HL-60/S4 (cell line): ENCODE data around the gene DOK7.

Source experiments
- in situ Hi-C: fragments of 300-500 bp; cut with MboI; formaldehyde crosslinking; loops from 2 replicates; pipeline ENCODE4 v1.14.3; 2022; ENCODE audit warnings: low sequenced_read_pairs

DOK7 gene

GRCh38 chr4:3462790-3463415, at the start of gene DOK7:
TSS of gene DOK7 (plus strand) at chr4:3463306. CDS start at chr4:3463376, 70 bp downstream.
- in situ Hi-C loops, result loop anchor here (25.0 kb wide), 1 partner anchor 351 kb away; no protein-coding TSS in a partner anchor

- in situ Hi-C loops, result no loop called here
Measured at GRCh38 chr4:3413675-3414420, 49.3 kb upstream of the DOK7 start.

GRCh38 chr4:3414421-3415279, 48.5 kb upstream of the DOK7 start:
- in situ Hi-C loops, result no loop called here

GRCh38 chr4:3415471-3416141, 47.5 kb upstream of the DOK7 start:
- in situ Hi-C loops, result no loop called here

GRCh38 chr4:3416270-3416669, 46.8 kb upstream of the DOK7 start:
- in situ Hi-C loops, result no loop called here

- in situ Hi-C loops, result no loop called here
Measured at GRCh38 chr4:3416821-3417221, 46.3 kb upstream of the DOK7 start.

- in situ Hi-C loops, result no loop called here
Measured at GRCh38 chr4:3417448-3417847, 45.7 kb upstream of the DOK7 start.

GRCh38 chr4:3418029-3418762, 44.9 kb upstream of the DOK7 start:
- in situ Hi-C loops, result no loop called here

GRCh38 chr4:3419836-3420605, 43.1 kb upstream of the DOK7 start:
- in situ Hi-C loops, result no loop called here

GRCh38 chr4:3420606-3420955, 42.5 kb upstream of the DOK7 start:
- in situ Hi-C loops, result no loop called here

- in situ Hi-C loops, result no loop called here
Measured at GRCh38 chr4:3420956-3421355, 42.1 kb upstream of the DOK7 start.

- in situ Hi-C loops, result no loop called here
Measured at GRCh38 chr4:3421470-3421869, 41.6 kb upstream of the DOK7 start.

GRCh38 chr4:3422241-3422801, 40.8 kb upstream of the DOK7 start:
- in situ Hi-C loops, result no loop called here

- in situ Hi-C loops, result no loop called here
Measured at GRCh38 chr4:3422808-3423297, 40.3 kb upstream of the DOK7 start.

GRCh38 chr4:3423406-3423805, 39.7 kb upstream of the DOK7 start:
- in situ Hi-C loops, result no loop called here

- in situ Hi-C loops, result no loop called here
Measured at GRCh38 chr4:3423952-3424351, 39.2 kb upstream of the DOK7 start.

- in situ Hi-C loops, result no loop called here
Measured at GRCh38 chr4:3424522-3425095, 38.5 kb upstream of the DOK7 start.

GRCh38 chr4:3426465-3427133, 36.5 kb upstream of the DOK7 start:
- in situ Hi-C loops, result no loop called here
